CD14-positive monocyte (primary cell): ENCODE data around the gene DLGAP1. TPM values are rescaled to one million over a fixed set of nuclear protein-coding genes. Genes with fewer than 3 reads are reported as not detected.

ENCODE experiments used
- DNase-seq, 3 donors: peaks; one replicate each; pipeline ENCODE4 v3.0.0-alpha.2; 2011 to 2022
- H2AFZ ChIP-seq: 2 replicates; pipeline ENCODE4 v1.6.0; 2012; ENCODE audit warnings: mild to moderate bottlenecking, low read depth, low read length, inconsistent platforms; ENCODE audit not compliant: insufficient read depth, poor library complexity, severe bottlenecking
- H3K27ac ChIP-seq, 2 donors: 1 replicate in 1 of 2; 2 replicates in 1 of 2; pipeline ENCODE4 v1.5.1; 2012 to 2013; ENCODE audit warnings: low read length in 2 of 2, control low read depth in 1 of 2, inconsistent platforms in 1 of 2, low read depth in 1 of 2, mild to moderate bottlenecking in 1 of 2
- H3K27me3 ChIP-seq, 2 donors: one replicate each; pipeline versions ENCODE4 v1.6.0 to v1.6.1; 2011 to 2013; ENCODE audit warnings: low read length in 2 of 2; ENCODE audit not compliant: control insufficient read depth in 2 of 2, insufficient read depth in 2 of 2
- H3K36me3 ChIP-seq, 2 donors: replicated peaks in 1 of 2; 1 replicate in 1 of 2; 2 replicates in 1 of 2; pipeline versions ENCODE4 v1.5.1 to v1.6.1; 2012 to 2013; ENCODE audit warnings: low read length in 2 of 2, control low read depth in 1 of 2, inconsistent platforms in 1 of 2, mild to moderate bottlenecking in 1 of 2; ENCODE audit not compliant: insufficient read depth in 2 of 2, control insufficient read depth in 1 of 2
- H3K4me1 ChIP-seq, 2 donors: 1 replicate in 1 of 2; 2 replicates in 1 of 2; pipeline versions ENCODE4 v1.5.1 to v1.6.1; 2012 to 2013; ENCODE audit warnings: low read length in 2 of 2, control low read depth in 1 of 2, inconsistent platforms in 1 of 2, mild to moderate bottlenecking in 1 of 2, moderate library complexity in 1 of 2; ENCODE audit not compliant: insufficient read depth in 2 of 2, control insufficient read depth in 1 of 2
- H3K4me2 ChIP-seq: replicated peaks from 2 replicates; pipeline ENCODE3; 2012; ENCODE audit warnings: low read length, moderate library complexity, mild to moderate bottlenecking; ENCODE audit not compliant: poor library complexity, severe bottlenecking; ENCODE audit errors: extremely low read depth
- H3K4me3 ChIP-seq, 3 experiments: fragments of 200-600 bp in 1 of 3; sonication (generic) in 1 of 3; replicated peaks in 1 of 3; 1 replicate in 2 of 3; 2 replicates in 1 of 3; pipeline ENCODE4 v1.5.1; 2011 to 2013; ENCODE audit warnings: low read length in 3 of 3, mild to moderate bottlenecking in 3 of 3, control low read depth in 2 of 3, low read depth in 2 of 3, inconsistent platforms in 1 of 3, moderate library complexity in 1 of 3
- H3K79me2 ChIP-seq: 2 replicates; pipeline ENCODE4 v1.6.0; 2012; ENCODE audit warnings: mild to moderate bottlenecking, control low read depth, inconsistent platforms, low read length, moderate library complexity; ENCODE audit not compliant: insufficient read depth
- H3K9ac ChIP-seq: 2 replicates; pipeline ENCODE4 v1.6.0; 2017; ENCODE audit warnings: low read length, mild to moderate bottlenecking; ENCODE audit not compliant: insufficient read depth, poor library complexity, severe bottlenecking
- H3K9me3 ChIP-seq, 2 donors: replicated peaks in 1 of 2; 1 replicate in 1 of 2; 2 replicates in 1 of 2; pipeline versions ENCODE4 v1.5.1 to v1.6.1; 2012 to 2013; ENCODE audit warnings: low read length in 2 of 2, control low read depth in 1 of 2; ENCODE audit not compliant: control insufficient read depth in 1 of 2, insufficient read depth in 1 of 2
- H4K20me1 ChIP-seq: 2 replicates; pipeline ENCODE4 v1.6.0; 2012; ENCODE audit warnings: mild to moderate bottlenecking, low read length, control low read depth, moderate library complexity; ENCODE audit not compliant: insufficient read depth
- H3K27ac Mint-ChIP-seq, 7 donors: one replicate each; pipeline ENCODE4 v1.8.0; 2020; ENCODE audit warnings: mild to moderate bottlenecking in 7 of 7, mixed read lengths in 7 of 7, moderate library complexity in 6 of 7, inconsistent platforms in 2 of 7
- H3K27me3 Mint-ChIP-seq, 3 donors: one replicate each; pipeline ENCODE4 v1.8.0; 2021 to 2022; ENCODE audit warnings: low read depth in 3 of 3, mild to moderate bottlenecking in 3 of 3, mixed read lengths in 3 of 3, moderate library complexity in 3 of 3, inconsistent platforms in 1 of 3
- H3K36me3 Mint-ChIP-seq, 2 donors: one replicate each; pipeline ENCODE4 v1.8.0; 2020; ENCODE audit warnings: mixed read lengths in 2 of 2, inconsistent platforms in 1 of 2, mild to moderate bottlenecking in 1 of 2
- H3K4me1 Mint-ChIP-seq: one replicate; pipeline ENCODE4 v1.8.0; 2020; ENCODE audit warnings: mild to moderate bottlenecking, mixed read lengths
- H3K4me3 Mint-ChIP-seq, 2 donors: one replicate each; pipeline ENCODE4 v1.8.0; 2020; ENCODE audit warnings: mild to moderate bottlenecking in 2 of 2, mixed read lengths in 2 of 2, moderate library complexity in 1 of 2
- H3K9me3 Mint-ChIP-seq, 7 donors: one replicate each; pipeline ENCODE4 v1.8.0; 2020 to 2022; ENCODE audit warnings: mixed read lengths in 7 of 7, mild to moderate bottlenecking in 6 of 7, moderate library complexity in 6 of 7, inconsistent platforms in 2 of 7
- CTCF ChIP-seq: fragments of 200-600 bp; IDR thresholded peaks from one replicate; pipeline ENCODE4 v1.8.0; 2022; ENCODE audit warnings: antibody characterized with exemption, mild to moderate bottlenecking
- WGBS: methylation state at CpG from one replicate; pipeline ENCODE4 v1.1.5; 2013; ENCODE audit warnings: missing lambda C conversion rate; ENCODE audit not compliant: insufficient coverage; 5-methylcytosine and 5-hydroxymethylcytosine counted together
- intact Hi-C, 2 donors: fragments of 100-400 bp; cut with micrococcal nuclease; formaldehyde crosslinking; loops; one replicate each; pipeline versions ENCODE4 v1.15.0 to v1.15.1; 2023
- polyA plus RNA-seq, 3 donors: library from polyadenylated mRNA; depleted of rRNA in 1 of 3; unstranded in 2 of 3; stranded (reverse) in 1 of 3; fragments of 300-500 nt in 2 of 3; fragments of >200 nt in 1 of 3; fragmentation: Illumina TruSeq in 2 of 3; gene quantifications; 1 replicate in 2 of 3; 2 replicates in 1 of 3; pipeline ENCODE4 v1.2.3, GENCODE V29; 2012 to 2021

The DLGAP1 gene
- polyA plus RNA-seq, 3 donors = 0.09 to 0.42 TPM; not detected in 1

DNA sequence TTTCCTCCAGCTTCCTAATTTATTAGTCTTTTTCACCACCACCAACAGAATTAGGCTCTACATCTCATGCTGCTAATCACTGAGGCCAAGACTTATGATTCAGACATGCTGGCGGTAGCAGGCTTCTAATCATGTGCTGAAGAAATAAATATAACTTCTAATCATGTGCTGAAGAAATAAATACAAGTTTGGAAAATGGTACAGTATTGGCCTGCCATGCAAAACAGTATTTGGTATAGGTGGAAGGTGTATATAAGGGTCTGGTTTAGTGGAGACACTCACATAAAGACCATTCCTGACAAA is 764.4 kb downstream of the DLGAP1 start:
- H3K4me1 Mint-ChIP-seq = peaks cover 17% of the 10 kb centered on the region
- Histone ChIP-seq H4K20me1 (no peaks in the 10 kb centered on the region), H3K36me3 (no peaks in the 10 kb centered on the region), H2AFZ (no peak overlapping the region), H3K79me2 (no peaks in the 10 kb centered on the region), H3K27me3 (no peaks in the 10 kb centered on the region), H3K27ac (peak overlapping the region in 1 of 2 donors; percentile 6), H3K4me3 (peak overlapping the region in 1 of 3 experiments; percentile 5), H3K9me3 (peaks cover 0 to 2% of the 10 kb centered on the region in 2 donors), H3K9ac (no peak overlapping the region), H3K4me1 (peaks cover 16 to 17% of the 10 kb centered on the region in 2 donors), H3K4me2 (peak overlapping the region; percentile 31)
- intact Hi-C loops = loop anchor here in 1 of 2 donors (10.0 kb wide), 1 partner anchor 314 kb away; no protein-coding TSS in a partner anchor
- WGBS = no CpG with 5 or more reads among the region's 1 CpG
- H3K36me3 Mint-ChIP-seq = peaks cover 0 to 2% of the 10 kb centered on the region in 2 donors
- H3K4me3 Mint-ChIP-seq = peak overlapping the region in 1 of 2 donors; percentile 60
- peaks cover 0 to 4% (median 3%) of the 10 kb centered on the region in 3 donors for H3K27me3 Mint-ChIP-seq
- DNase-seq = no peak
- H3K27ac Mint-ChIP-seq = peak overlapping the region in 4 of 7 donors; percentile 40 to 76 (median 72)
- no peak for TF ChIP-seq CTCF
- peaks cover 0 to 5% (median 3%) of the 10 kb centered on the region in 7 donors for H3K9me3 Mint-ChIP-seq

GRCh38 chr18:3689986-3690763 is 764.9 kb downstream of the DLGAP1 start:
- Histone ChIP-seq H2AFZ (no peak overlapping the region), H3K4me2 (peak overlapping the region; percentile 31), H3K4me1 (peaks cover 16 to 17% of the 10 kb centered on the region in 2 donors), H4K20me1 (no peaks in the 10 kb centered on the region), H3K36me3 (no peaks in the 10 kb centered on the region), H3K9me3 (peaks cover 0 to 2% of the 10 kb centered on the region in 2 donors), H3K9ac (no peak overlapping the region), H3K27me3 (no peaks in the 10 kb centered on the region), H3K27ac (peak overlapping the region; percentile 6 to 23), H3K79me2 (no peaks in the 10 kb centered on the region), H3K4me3 (peak overlapping the region in 1 of 3 experiments; percentile 5)
- intact Hi-C loops = loop anchor here in 1 of 2 donors (10.0 kb wide), 1 partner anchor 315 kb away; no protein-coding TSS in a partner anchor
- peaks cover 0 to 5% (median 3%) of the 10 kb centered on the region in 7 donors for H3K9me3 Mint-ChIP-seq
- H3K4me3 Mint-ChIP-seq = peak overlapping the region in 1 of 2 donors; percentile 60
- no peak for TF ChIP-seq CTCF
- peaks cover 0 to 2% of the 10 kb centered on the region in 2 donors for H3K36me3 Mint-ChIP-seq
- 47% methylated on average over 3 of the region's 9 CpGs for WGBS
- peaks cover 17% of the 10 kb centered on the region for H3K4me1 Mint-ChIP-seq
- peak in 2 of 3 donors; percentile 25 to 51 for DNase-seq
- H3K27me3 Mint-ChIP-seq = peaks cover 0 to 3% (median 2%) of the 10 kb centered on the region in 3 donors
- peak overlapping the region; percentile 10 to 91 (median 78) for H3K27ac Mint-ChIP-seq
